Stimulated activated CD4-positive, alpha-beta T cell treated with anti-CD3 and anti-CD28 coated beads, Interleukin-4, amount 100 ng/mL, for 1 hour (primary cell): Measurements from ENCODE around the gene KCNQ2.

Source experiments
- DNase-seq: peaks from one replicate; pipeline ENCODE4 v3.0.0-alpha.2; 2020

The KCNQ2 gene

DNA sequence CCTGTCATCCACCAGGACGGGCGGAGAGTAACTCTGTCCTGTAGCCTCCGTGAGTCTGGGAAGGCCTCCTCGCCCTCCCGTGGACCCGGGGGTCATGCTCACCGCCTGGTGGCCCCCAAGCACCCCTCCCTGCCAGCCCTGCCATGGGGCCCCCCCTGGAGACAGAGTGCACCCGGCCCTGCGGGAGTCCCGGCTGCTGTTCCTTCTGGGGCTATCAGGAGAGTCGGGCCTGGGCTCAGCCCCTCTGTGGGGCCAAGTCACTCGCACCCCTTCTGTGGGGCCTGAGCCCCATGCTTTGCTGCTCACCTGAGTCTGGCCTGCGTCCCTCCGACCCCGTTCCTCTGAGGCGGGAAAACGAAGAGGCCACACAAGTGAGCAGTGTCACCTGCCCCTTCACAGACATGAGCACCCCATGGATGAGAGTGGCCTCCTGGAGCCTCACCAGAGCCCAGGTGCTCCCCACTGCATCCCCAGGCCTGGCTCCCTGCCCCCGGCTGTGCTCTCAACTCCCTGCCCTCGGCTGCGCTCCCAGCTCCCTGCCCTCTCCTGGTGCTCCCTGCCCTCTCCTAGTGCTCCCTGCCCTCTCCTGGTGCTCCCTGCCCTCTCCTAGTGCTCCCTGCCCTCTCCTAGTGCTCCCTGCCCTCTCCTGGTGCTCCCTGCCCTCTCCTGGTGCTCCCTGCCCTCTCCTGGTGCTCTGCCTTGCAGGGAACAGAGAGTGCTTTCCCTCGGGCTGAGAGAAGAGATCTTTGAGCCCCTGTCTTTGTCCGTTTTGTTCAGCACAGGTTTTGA, 106.7 kb downstream of the KCNQ2 start:
- DNase-seq = no peak

DNA sequence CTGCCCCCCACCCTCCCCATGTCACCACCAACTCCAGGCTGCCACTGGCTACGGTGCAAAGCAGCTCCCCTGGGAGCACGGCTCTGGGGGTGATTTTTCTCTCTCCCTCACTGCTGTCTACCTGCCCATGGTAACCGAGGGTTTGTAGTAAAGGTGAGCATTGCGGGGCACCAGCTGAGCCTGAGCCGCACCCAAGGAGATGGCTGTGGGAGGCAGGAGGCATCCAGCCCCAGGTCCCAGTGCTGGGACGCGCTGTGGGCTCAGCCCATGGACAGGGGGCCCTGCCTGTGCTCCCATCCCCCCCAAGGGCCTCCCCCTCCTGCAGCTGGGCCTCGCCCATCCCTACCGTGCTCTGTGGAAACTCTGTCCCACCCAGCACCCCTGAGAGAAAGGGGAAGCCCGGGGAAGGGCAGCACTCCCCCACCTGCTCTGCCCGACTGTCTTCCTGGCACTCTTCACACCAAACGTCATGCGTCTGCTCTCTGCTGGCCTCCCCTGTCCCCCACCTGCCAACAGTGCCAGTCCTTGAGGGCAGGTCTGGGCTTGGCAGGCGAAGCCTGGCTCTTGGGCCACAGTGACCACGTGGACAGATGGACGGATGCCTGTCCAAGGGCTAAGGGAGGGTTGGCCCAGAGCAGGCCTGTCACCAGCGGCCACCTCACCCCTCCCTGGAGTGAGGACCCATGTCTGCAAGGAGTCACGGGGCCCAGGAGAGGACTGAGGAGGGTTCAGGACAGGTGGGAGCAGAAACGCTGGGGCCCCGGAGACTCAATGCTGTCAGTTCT, 107.5 kb downstream of the KCNQ2 start:
- no peak for DNase-seq

DNA sequence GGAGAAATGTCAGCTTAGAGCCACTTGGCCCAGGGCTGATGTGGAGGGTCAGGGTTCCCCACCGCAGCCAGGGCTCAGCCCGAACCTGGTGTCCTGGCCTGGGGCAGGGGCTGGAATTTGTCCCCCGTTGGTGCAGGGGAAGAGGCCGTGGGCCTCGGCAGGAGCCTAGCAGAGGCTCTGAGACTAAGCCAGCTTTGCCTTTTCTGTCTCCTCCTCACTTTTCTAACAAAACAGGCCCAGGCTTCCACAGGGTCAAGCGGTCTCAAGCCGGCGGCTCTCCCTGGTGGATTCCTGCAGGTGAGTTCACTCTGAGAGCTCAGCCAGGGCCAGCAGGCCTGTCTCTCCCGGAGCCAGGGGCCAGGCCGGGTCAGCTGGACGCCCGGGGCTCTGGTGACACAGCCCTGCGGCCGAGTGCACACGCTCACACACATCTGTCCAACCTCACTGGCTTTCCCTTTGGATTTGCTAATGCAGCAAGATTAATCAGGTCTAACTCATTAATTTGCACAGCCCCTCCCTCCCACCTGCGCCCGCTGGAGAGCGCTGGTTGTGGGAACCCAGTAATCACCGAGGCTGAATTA, 108.4 kb downstream of the KCNQ2 start:
- no peak for DNase-seq

DNA sequence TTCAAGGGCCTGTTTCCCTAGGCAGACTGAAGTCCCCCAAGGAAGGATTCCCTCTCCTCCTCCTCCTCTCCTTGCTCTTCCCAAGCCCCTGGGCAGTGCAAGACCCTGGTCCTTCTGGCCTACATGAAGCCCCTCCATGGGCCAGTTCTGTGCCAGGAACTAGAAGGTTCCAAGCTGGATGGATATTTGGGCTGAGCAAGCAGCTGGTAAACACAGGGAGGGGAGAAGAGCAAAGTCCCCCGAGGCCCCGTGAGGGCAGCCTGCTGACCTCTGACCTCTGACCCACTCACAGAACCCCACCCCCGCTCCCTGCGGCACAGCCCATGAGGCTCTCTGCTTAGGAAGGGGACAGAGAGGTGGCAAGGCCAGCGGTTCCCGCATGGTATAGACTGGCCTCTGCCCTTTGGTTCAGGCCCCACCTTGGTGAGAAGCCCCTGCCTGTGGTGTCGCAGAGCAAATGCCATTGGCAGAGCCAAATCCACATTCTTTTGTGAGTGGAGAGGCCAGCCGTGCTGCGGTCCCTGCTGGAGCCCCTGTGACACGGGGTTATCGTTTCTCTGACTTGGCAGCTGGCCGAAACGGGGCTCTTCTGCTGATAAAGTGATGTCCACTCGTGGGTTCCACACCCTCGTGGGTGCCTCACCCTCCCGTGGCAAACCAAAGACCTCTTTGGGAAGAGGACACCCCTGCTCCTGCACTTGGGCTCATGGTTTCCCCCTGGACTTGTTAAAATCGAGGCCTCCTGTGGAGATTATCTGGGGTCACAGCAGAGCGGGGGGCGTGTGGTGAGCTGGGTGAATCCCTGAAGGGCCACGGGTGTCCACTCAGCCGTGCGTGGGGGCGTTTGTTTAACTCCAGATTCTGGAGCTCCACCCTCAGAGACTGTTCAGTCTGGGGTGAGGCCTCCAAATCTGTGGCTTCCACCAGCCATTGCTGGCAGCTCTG, 109.2 kb downstream of the KCNQ2 start:
- no peak for DNase-seq

DNA sequence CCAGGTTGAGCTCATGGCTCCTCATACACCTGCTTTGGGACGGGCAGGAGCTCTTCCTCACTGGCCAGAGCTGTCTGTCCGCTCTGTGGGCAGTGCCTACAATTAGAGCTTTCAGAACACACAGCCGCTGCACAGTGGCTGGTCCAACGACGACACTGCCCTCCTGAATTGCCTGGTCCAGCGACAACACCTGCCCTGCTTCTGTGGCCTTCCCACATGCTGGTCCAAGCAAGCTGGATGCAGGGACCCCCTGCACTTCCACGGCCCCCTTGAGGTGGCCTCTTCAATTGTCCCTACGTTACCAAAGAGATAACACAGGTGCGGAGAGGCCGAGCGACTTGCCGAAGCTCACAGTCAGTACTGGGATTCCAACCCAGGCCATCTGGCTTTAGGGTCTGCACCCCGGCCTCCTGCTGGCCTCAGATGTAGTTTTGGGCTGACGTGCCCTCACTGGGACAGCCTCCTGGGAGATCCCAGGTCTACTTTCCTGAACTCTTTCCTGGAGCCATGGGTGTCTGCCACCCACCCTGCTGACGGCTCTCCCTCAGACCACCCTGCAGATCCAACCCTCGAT, 109.9 kb downstream of the KCNQ2 start:
- DNase-seq = no peak

DNA sequence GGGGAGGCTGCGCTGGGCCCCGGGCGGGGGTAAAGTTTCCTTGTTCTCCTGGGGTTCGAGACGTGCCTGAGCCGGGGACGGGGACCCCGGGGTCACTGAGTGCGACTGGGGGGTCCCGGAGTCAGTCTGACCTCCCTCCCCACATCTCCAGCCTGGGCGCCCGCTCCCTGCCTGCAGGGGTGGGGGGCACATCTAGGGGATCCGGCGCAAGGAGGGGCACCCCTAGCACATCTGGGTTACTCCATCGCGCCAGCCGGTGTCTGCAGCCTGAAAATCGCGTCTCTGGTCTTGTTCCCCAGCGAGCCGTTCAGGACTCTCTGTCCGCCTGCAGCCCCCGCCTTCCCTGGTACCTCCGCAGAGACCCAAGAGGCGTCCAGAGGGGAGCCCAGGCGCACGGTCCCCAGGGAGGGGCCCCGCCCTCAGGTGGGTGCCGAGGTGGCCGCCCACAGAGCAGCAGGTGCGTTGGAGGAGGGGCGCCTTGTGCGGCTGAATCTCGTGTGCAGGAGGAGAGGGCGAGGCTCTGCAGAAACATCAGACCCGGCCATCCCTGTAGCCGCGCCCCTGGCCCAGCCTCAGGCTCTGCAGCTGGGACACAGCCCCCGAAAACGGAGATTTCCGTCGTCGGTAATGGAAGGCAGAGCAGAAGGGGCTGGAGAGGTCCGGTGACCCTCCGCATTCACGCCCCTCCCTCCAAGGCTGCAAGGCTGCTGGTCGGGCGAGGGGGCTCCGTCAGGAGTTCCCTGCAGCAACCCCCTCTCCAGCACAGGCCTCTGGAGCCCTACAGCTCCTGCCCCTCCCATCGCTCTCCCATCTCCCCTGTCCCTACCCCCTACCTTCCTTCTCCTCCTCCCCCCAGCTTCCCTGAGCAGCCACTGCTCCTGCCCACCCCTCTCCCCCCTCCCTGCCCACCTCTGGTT, 110.7 kb downstream of the KCNQ2 start:
- no peak for DNase-seq

DNA sequence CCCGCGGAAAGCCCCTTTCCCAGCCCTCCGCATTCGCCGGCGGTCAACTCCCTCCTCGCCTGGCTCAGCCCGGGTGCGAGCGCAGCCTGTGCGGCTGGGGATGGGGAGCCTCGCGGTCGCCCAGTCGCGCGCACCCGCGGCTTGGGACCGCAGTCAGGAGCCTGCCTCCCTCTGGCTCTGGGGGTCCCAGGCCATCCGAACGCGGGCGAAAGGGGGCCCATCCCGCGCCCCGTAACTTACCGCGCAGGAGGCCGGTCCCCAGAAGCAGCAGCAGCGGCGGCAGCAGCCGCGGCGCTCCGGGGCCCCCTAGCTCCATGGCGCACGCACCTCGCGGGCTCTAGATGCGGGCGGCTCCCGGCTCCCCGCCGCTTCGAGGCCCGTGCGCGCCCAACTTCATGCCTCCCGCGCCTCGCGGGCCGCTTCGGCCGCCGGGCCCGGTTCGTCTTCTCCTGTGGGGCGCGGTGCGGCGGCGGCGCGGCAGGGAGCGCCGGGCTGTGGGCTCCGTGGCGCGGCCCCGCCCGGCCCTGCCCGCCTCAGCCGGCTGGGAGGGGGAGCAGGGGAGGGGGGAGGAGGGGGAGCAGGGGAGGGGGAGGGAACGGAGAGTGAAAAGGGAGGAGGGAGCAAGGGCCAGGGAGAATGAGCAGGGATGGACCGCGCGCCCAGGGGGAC, 111.5 kb downstream of the KCNQ2 start, which contains the start of gene CHRNA4:
TSS of gene CHRNA4 (minus strand) at position 500 of the 669 bp plus-strand sequence. CDS start at position 316, 184 bp downstream.
- DNase-seq = no peak

DNA sequence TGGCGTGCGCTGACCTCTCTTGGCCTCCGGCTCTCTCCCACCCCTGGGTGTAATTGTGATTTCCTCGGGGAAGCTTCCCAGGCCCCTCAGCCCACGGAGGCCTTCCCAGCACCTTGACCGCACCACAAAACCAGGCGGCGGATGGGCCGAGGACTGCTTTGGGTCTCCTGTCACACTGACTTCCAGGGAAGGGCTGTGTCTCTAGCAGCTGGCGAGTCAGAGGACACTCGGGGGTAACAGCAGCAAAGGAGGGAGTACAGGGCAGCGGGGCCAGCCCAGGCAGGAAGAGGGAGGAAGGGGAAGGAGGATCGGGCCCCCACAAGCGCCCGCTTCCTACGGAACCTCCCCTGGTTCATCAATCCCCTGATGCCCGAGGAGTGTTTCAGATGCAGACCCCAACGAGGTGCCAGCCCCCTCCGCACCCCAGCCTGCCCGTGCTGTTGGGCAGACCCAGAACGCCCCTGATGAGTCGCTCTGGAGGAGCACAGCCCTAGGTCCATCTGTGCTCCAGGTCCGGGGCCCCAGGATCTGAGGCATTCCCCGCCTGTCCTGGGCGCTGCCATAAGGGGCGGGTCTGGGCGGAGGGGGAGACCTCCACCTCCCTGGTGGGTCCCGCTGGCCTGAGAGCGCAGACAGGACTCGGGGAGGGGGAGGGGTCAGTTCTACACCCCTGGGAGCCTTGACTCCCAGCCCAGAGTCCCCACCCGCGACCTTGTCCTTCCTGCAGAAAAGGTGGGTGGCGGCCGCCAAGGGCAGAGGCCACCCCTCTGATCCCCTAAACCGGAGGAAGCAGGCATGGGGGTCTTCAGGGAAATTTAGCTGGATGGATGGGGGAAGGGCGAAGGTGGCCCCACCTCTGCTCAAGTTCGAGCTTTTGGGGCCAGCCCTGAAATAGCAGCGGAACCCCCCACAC, 112.3 kb downstream of the KCNQ2 start:
- no peak for DNase-seq

DNA sequence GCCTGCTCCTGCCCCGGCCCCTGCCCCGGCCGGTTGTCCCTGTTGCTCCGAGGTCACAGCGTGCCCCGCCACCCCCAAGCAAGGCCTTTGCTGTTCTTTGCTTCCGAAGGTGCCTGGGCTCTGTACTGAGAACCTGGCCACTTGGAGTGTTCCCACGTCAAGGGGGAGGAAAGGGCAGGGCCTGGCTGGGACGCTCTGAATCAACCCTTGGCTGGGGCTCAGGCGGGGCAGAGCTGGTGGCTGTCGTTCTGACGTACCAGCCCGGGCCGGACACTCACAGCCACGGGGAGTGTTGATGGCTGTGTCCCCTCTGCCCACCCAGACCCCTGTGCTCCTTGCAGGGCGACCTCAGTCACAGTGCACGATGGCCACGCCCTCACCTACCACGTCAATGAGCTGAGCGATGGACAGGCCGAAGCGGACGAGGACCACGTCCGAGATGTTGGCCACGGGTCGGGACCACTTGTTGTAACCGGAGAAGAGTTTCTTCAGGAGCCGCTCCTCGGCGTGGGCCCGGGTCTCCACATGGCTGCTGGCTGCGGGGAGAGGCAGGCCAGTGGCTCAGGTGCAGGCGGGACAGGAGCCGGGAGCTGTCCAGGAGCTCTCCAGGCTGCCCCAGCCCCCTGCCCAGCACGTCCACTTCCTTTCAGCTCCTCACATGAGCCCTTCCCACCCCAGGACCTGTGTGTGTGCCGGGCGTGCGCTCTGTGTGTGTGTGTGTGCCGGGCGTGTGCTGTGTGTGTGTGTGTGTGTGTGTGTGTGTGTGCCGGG, 113.1 kb downstream of the KCNQ2 start:
- no peak for DNase-seq

DNA sequence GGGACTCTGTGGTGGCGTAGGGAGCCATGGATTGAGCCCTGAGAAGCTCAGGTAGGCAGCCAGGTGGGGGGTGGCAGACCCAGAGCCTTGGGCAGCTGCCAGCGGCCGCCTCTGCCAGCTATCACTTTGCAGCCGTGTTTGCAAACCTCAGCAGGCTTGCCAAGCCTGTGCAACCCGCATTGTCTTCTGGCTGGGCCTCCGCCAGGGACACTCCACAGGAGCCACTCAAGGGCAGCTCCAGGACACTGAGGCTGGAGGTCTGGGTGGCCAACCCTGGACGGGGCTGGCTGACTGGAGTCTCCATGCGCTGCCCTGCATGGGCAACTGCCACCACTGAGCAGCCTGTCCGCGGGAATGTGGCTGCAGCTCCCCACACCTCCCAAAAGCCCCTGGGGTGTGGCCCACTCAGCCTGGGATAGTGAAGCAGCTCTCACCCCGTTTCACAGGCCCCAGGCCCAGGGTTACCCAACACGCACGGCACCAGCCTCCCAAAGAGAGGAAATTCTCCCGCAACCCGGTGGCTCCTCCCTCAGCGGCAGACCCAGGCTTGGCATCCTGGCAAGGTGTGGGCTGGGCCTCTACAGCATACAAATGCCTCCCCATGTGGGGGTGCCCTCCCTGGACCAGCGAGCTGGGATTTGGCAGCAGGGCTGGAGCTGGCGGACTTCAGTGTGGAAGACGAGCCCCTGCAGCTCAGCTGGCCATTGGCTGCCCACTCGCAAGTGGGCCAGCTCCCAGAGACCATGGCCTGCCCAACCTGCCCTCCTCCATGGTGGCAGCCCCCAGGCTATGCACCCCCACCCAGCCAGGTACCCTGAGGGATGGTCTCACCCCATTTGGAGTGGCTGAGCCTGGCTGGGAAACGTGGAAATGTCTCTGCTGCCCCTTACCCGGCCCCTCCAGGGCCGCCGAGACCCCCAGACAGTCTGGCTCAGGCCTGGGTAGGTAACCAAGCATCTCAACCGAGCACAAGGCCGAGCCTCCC, 114.2 kb downstream of the KCNQ2 start:
- no peak for DNase-seq

DNA sequence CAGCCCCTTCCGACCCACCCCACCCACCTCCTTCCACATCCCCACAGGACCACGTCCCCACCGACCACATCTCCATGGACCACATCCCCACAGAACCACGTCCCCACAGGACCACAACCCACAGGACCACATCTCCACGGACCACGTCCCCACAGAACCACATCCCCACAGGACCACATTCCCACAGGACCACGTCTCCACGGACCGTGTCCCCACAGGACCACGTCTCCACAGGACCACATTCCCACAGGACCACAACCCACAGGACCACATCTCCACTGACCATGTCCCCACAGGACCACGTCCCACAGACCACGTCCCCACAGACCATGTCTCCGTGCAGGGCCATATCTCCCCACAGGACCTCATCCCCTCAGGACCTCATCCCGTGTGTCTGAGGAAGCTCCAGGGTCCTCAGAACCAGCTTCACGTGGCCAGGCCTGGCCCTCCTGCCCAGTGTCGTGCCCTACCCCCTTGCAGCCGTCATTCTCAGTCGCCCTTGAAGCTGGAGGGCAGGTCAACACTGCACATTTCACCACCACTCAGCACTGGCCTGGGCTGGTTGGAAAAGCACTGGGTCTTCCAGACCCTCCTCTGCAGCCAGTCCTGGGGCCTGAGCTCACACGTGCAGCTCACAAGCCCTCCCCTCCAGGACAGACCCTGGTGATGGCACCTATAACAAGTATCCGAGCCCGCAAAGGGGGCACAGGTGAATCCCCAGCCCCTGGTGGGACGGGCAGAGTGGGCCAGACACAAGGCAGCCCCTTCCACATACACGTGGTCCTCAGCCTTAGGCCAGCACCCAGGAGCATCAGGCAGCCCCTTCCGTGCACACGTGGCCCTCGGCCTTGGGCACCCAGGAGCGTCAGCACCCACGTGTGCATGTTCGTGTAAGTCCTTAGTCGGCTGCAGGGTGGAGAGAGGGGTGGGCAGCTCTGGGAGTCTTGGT, 115.2 kb downstream of the KCNQ2 start:
- DNase-seq = no peak

DNA sequence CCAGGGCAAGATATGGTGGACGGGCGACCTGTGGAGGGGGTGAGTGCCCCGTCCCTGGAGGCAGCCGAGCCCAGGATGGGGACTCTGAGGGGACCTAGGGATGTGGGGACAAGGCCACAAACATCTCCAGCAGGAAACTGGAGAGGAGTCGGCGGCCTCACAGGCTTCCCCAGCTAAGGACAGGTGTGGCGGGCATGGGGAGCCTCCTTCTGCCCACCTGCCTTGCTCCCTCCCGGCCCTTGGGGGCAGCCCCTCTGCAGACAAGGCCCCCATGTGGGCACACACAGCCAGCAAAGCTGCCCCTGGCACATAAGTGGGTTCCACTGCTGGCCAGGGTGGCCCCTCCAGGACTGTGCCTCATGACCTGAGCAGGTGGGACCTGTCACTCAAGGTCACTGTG, 115.9 kb downstream of the KCNQ2 start:
- DNase-seq = no peak

DNA sequence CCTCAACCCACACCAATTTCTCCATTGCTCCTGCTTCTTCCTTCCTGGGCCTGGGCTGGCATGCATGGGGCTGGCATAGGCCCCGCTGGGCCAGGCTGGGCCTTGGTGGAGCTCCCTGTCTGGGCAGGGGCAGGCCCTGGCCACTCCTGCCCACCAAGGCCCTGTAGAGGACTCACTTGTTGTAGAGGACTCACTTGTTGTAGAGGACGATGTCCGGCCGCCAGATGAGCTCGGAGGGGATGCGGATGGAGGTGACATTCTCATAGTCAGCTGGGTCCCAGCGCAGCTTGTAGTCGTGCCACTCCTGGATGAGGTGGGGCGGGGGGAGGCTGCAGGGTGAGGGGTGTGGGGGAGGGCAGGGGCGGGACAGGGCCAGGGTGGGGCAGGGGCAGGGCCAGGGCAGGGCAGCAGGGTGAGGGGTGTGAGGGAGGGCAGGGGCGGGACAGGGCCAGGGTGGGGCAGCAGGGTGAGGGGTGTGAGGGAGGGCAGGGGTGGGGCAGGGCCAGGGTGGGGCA, 116.6 kb downstream of the KCNQ2 start:
- no peak for DNase-seq

DNA sequence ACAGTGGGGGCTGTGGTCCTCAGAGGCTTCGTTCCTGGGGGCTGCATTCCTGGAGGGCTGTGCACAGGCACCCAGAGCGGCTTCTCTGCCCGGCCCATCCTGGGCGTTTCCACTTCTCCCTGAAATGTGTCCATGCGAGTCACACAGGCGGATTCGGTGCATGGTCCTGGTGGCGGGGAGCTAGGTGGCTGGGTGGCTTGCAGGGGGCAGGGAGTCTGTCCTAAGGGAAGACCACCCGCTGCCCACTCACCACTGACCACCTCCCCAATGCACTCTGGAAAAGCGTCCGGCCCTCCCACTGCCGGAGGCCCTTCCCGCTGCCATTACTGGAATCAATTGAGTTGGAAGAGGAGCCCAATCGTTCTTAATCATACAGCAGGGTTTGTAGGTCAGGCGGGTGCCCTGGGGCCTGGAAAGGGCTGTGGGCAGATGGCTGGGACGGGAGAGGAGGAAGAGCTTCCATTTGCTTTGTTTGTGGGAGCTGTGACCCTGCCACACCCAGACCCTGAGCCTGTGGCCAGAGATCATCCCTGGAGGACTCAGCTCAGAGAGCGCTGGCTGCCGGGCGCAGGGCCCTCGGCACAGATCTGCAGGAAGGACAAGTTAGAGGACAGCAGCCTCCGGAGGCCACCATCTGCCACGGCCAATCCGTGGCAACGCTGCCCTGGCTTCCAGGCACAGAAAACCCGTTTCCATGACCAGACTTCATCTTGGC, 117.7 kb downstream of the KCNQ2 start:
- DNase-seq = no peak

DNA sequence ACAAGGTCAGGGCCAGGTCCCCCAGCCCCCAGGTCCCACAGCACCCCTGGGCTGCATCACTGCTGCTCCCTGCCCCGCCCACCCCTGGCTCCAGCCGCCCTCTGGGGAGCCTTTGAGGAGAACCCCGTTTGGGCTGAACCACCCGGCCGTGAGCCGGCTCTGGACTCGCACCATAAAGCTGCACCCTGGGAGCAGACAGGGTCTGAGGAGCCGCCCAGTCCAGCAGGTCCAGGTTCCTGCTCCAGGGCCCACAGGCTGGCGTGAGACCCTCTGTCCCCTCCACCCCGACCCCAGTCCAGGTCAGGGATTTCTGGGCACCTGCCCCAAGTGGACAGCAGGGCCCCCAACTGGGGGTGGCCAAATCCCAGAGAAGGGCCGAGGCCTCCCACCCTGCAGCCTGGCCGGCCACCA, 119.6 kb downstream of the KCNQ2 start:
- DNase-seq = no peak
